Liver (tissue), 3 donors: ENCODE results near the gene OPN1MW.
"Not testable (repeated sequence)": the region's sequence is repeated elsewhere in the genome, so short reads cannot be mapped to it uniquely, and the experiment has no call there.

ENCODE experiments used
- TF ChIP-seq, protein P1 (sequence below): fragments of 150-350 bp; IDR thresholded peaks from 2 replicates; pipeline ENCODE4 v1.5.1; 2017; ENCODE audit warnings: improper control_type of control experiment, low read depth, low read length; ENCODE audit not compliant: missing input control
- TF ChIP-seq, protein P2 (sequence below): IDR thresholded peaks from 2 replicates; pipeline ENCODE4 v1.6.1; 2016; ENCODE audit warnings: antibody characterized with exemption
- donor health status: healthy.
- donor health status: healthy.

DNA sequence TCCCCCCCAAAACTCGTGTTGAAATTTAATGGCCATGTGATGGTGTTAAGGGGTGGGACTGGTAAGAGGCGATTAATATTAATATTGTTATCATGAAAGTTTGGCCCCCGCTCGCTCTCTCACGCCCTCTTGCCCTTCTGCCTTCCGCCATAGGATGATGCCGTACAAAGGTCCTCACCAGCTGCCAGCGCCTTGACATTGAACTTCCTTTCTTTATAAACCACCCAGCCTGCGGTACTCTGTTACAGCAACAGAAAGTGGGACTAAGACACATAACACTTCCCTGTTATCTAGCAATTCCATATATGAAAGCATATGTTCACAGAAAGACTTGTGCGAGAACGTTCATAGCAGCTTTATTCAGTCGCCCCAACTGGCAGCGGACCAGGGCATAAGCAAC is 14.0 kb upstream of the OPN1MW start:
- TF ChIP-seq, protein P1, sequence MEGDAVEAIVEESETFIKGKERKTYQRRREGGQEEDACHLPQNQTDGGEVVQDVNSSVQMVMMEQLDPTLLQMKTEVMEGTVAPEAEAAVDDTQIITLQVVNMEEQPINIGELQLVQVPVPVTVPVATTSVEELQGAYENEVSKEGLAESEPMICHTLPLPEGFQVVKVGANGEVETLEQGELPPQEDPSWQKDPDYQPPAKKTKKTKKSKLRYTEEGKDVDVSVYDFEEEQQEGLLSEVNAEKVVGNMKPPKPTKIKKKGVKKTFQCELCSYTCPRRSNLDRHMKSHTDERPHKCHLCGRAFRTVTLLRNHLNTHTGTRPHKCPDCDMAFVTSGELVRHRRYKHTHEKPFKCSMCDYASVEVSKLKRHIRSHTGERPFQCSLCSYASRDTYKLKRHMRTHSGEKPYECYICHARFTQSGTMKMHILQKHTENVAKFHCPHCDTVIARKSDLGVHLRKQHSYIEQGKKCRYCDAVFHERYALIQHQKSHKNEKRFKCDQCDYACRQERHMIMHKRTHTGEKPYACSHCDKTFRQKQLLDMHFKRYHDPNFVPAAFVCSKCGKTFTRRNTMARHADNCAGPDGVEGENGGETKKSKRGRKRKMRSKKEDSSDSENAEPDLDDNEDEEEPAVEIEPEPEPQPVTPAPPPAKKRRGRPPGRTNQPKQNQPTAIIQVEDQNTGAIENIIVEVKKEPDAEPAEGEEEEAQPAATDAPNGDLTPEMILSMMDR, result not testable (repeated sequence)
- TF ChIP-seq, protein P2, sequence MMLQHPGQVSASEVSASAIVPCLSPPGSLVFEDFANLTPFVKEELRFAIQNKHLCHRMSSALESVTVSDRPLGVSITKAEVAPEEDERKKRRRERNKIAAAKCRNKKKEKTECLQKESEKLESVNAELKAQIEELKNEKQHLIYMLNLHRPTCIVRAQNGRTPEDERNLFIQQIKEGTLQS, result not testable (repeated sequence)
